SK-N-SH treated with all-trans-retinoic acid at 6 μM for 48 hours (cell line): ENCODE data around the gene EEF1E1.
A peak's percentile ranks its signal among the peaks of the same experiment; 100 is the strongest.

Source experiments
- ATAC-seq: fragments of 200-7000 bp; cut with Tn5 transposase; 3 replicates; pipeline ENCODE4 v1.9.1; 2020; ENCODE audit warnings: mild to moderate bottlenecking, moderate library complexity
- BACH2 ChIP-seq: fragments of 250-450 bp; sonication (Bioruptor Pico); IDR thresholded peaks from 2 replicates; pipeline ENCODE4 v1.9.0; 2021; ENCODE audit warnings: mild to moderate bottlenecking, borderline replicate concordance
- CSDC2 ChIP-seq: fragments of 250-450 bp; sonication (Bioruptor Pico); IDR thresholded peaks from 2 replicates; pipeline ENCODE4 v1.5.0; 2020; ENCODE audit warnings: mild to moderate bottlenecking, moderate library complexity
- ESRRG ChIP-seq: fragments of 250-450 bp; sonication (Bioruptor Pico); IDR thresholded peaks from 2 replicates; pipeline ENCODE4 v1.6.1; 2021; ENCODE audit warnings: mild to moderate bottlenecking
- GLIS3 ChIP-seq: fragments of 250-450 bp; sonication (Bioruptor Pico); IDR thresholded peaks from 2 replicates; pipeline ENCODE4 v1.5.0; 2020; ENCODE audit warnings: mild to moderate bottlenecking, moderate library complexity
- ISL1 ChIP-seq: fragments of 250-450 bp; sonication (Bioruptor Pico); IDR thresholded peaks from 2 replicates; pipeline ENCODE4 v2.1.2; 2022; ENCODE audit warnings: mild to moderate bottlenecking, moderate library complexity
- OSR1 ChIP-seq: fragments of 250-450 bp; sonication (Bioruptor Pico); IDR thresholded peaks from 2 replicates; pipeline ENCODE4 v1.8.0; 2022; ENCODE audit warnings: moderate library complexity, mild to moderate bottlenecking, inconsistent platforms
- POU6F1 ChIP-seq: fragments of 250-450 bp; sonication (Bioruptor Pico); IDR thresholded peaks from 2 replicates; pipeline ENCODE4 v1.8.0; 2021; ENCODE audit warnings: low read depth, mild to moderate bottlenecking, moderate library complexity, borderline replicate concordance
- PPARA ChIP-seq: fragments of 250-450 bp; sonication (Bioruptor Pico); IDR thresholded peaks from 2 replicates; pipeline ENCODE4 v1.5.0; 2020; ENCODE audit warnings: mild to moderate bottlenecking, borderline replicate concordance
- RARB ChIP-seq: fragments of 250-450 bp; sonication (Bioruptor Pico); IDR thresholded peaks from 2 replicates; pipeline ENCODE4 v1.8.0; 2021; ENCODE audit warnings: mild to moderate bottlenecking, moderate library complexity
- SNAI2 ChIP-seq: fragments of 250-450 bp; sonication (Bioruptor Pico); IDR thresholded peaks from 2 replicates; pipeline ENCODE4 v1.5.0; 2020; ENCODE audit warnings: mild to moderate bottlenecking, moderate library complexity
- TOX ChIP-seq: fragments of 250-450 bp; sonication (Bioruptor Pico); IDR thresholded peaks from 2 replicates; pipeline ENCODE4 v1.8.0; 2021; ENCODE audit warnings: mild to moderate bottlenecking, moderate library complexity, borderline replicate concordance
- TSHZ2 ChIP-seq: fragments of 250-450 bp; sonication (Bioruptor Pico); IDR thresholded peaks from 2 replicates; pipeline ENCODE4 v1.5.0; 2020; ENCODE audit warnings: mild to moderate bottlenecking, moderate library complexity
- ZC3H10 ChIP-seq: fragments of 250-450 bp; sonication (Bioruptor Pico); IDR thresholded peaks from 2 replicates; pipeline ENCODE4 v1.5.1; 2021; ENCODE audit warnings: mild to moderate bottlenecking, moderate library complexity
- ZFP3 ChIP-seq: fragments of 250-450 bp; sonication (Bioruptor Pico); IDR thresholded peaks from 2 replicates; pipeline ENCODE4 v1.5.0; 2020; ENCODE audit warnings: mild to moderate bottlenecking, moderate library complexity
- ZFP30 ChIP-seq: fragments of 450-650 bp; formaldehyde crosslinking; IDR thresholded peaks from 2 replicates; pipeline ENCODE4 v1.5.0; 2022; ENCODE audit warnings: mild to moderate bottlenecking, moderate library complexity
- ZNF565 ChIP-seq: fragments of 450-650 bp; formaldehyde crosslinking; conservative IDR thresholded peaks from 2 replicates; pipeline ENCODE4 v1.5.0; 2020; ENCODE audit warnings: low read depth, mild to moderate bottlenecking, moderate library complexity
- ZNF70 ChIP-seq: fragments of 450-650 bp; formaldehyde crosslinking; IDR thresholded peaks from 2 replicates; pipeline ENCODE4 v1.5.0; 2020; ENCODE audit warnings: mild to moderate bottlenecking, moderate library complexity
- TF ChIP-seq, protein P1 (sequence below): fragments of 250-450 bp; sonication (Bioruptor Pico); IDR thresholded peaks from 2 replicates; pipeline ENCODE4 v1.5.1; 2021; ENCODE audit warnings: mild to moderate bottlenecking, moderate library complexity
- TF ChIP-seq, protein P2 (sequence below): fragments of 250-450 bp; sonication (Bioruptor Pico); IDR thresholded peaks from 2 replicates; pipeline ENCODE4 v1.8.0; 2020; ENCODE audit warnings: mild to moderate bottlenecking, moderate library complexity, borderline replicate concordance

The EEF1E1 gene

GRCh38 chr6:8086755-8087306, 15.5 kb downstream of the EEF1E1 start:
- ATAC-seq: no peak
- no peak for TF ChIP-seq GLIS3 (CRISPR knock-in tag)
- no peak for TF ChIP-seq OSR1 (CRISPR knock-in tag)
- TF ChIP-seq ESRRG (CRISPR knock-in tag): no peak
- no peak for TF ChIP-seq RARB (CRISPR knock-in tag)
- no peak for TF ChIP-seq ZNF565
- no peak for TF ChIP-seq TSHZ2
- TF ChIP-seq ZNF70 (CRISPR knock-in tag): no peak
- TF ChIP-seq POU6F1: no peak
- no peak for TF ChIP-seq PPARA
- TF ChIP-seq, protein P1, sequence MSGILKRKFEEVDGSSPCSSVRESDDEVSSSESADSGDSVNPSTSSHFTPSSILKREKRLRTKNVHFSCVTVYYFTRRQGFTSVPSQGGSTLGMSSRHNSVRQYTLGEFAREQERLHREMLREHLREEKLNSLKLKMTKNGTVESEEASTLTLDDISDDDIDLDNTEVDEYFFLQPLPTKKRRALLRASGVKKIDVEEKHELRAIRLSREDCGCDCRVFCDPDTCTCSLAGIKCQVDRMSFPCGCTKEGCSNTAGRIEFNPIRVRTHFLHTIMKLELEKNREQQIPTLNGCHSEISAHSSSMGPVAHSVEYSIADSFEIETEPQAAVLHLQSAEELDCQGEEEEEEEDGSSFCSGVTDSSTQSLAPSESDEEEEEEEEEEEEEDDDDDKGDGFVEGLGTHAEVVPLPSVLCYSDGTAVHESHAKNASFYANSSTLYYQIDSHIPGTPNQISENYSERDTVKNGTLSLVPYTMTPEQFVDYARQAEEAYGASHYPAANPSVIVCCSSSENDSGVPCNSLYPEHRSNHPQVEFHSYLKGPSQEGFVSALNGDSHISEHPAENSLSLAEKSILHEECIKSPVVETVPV (CRISPR knock-in tag): no peak
- no peak for TF ChIP-seq ISL1
- TF ChIP-seq, protein P2, sequence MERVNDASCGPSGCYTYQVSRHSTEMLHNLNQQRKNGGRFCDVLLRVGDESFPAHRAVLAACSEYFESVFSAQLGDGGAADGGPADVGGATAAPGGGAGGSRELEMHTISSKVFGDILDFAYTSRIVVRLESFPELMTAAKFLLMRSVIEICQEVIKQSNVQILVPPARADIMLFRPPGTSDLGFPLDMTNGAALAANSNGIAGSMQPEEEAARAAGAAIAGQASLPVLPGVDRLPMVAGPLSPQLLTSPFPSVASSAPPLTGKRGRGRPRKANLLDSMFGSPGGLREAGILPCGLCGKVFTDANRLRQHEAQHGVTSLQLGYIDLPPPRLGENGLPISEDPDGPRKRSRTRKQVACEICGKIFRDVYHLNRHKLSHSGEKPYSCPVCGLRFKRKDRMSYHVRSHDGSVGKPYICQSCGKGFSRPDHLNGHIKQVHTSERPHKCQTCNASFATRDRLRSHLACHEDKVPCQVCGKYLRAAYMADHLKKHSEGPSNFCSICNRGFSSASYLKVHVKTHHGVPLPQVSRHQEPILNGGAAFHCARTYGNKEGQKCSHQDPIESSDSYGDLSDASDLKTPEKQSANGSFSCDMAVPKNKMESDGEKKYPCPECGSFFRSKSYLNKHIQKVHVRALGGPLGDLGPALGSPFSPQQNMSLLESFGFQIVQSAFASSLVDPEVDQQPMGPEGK: no peak
- TF ChIP-seq CSDC2 (CRISPR knock-in tag): no peak
- no peak for TF ChIP-seq ZFP30 (CRISPR knock-in tag)
- TF ChIP-seq BACH2: no peak
- no peak for TF ChIP-seq ZC3H10 (CRISPR knock-in tag)
- no peak for TF ChIP-seq TOX (CRISPR knock-in tag)
- TF ChIP-seq SNAI2 (CRISPR knock-in tag): no peak

- no peak for TF ChIP-seq ZNF70 (CRISPR knock-in tag)
- peak; percentile 12; the same call in 1 of the 2 replicates for TF ChIP-seq ISL1
- ATAC-seq: peak; percentile 81
Measured at GRCh38 chr6:8085053-8085511, 17.3 kb downstream of the EEF1E1 start.

DNA sequence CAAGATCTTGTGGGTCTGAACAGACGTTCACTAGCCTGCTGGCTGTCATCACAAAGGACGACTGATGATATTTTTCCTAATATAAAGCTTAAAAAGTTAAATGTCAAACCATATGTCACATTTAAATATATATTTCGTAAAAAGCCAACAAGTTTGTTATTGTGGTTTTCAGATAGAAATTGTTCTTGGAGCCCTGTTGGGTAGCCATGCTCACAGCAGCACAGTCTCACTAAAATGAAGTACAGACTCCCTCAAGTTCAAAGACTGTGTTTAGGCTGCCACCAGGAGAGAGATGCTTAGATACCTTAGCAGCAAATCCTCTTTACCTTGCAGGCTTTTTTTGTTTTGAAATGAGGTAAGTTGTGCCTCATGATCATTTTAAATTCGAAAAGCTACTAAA, 17.8 kb downstream of the EEF1E1 start:
- peak; percentile 51 for ATAC-seq
- TF ChIP-seq TSHZ2 (no peak), ZFP3 (CRISPR knock-in tag) (no peak), PPARA (no peak)
